HG03439 (cell line): ENCODE data around the gene SUSD1.
"Not testable (repeated sequence)": the region's sequence is repeated elsewhere in the genome, so short reads cannot be mapped to it uniquely, and the experiment has no call there.

Experiments
- ATAC-seq: cut with Tn5 transposase; IDR thresholded peaks from one replicate; pipeline ENCODE4 v1.9.1; 2021; ENCODE audit warnings: mild to moderate bottlenecking, moderate library complexity; ENCODE audit not compliant: unreplicated experiment

Gene SUSD1

DNA sequence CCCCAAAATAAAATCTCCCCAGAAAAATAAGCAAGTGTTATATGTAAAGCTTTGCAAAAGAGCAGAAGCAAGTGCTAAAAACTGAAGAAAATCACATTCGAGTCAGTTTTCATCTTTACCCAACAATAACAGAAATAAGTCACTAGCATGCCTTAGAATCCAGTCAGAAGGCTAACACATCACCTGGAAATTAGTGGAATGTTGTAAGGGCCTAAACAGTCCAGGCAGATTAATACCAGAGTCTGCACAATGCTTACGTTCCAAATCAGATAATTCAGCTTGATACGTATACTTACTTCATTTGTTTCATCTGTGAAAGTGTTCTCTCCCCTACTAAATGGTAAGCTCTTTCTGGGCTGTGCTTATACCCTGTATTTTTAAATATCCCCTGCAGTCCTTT is 42.7 kb downstream of the SUSD1 start:
- no peak for ATAC-seq

DNA sequence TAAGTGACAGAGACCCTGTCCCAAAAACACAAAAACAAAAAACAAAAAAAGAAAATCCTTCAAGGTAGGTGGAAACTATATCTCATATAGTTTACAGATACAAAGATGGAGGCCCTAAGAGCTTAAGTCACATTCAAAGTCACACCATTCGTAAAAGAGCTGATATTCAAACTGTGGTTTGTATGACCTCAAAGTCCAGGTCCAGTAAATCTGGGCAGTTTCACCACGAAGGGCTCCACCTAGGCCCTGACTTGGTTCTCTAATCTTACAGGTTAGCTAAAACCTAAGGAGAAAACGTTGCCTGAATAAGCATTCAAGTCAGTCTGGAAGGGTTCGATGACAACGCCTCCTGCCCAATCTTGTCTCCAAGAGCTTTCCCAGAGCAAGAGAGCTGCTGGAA is 44.1 kb downstream of the SUSD1 start:
- ATAC-seq: no peak

DNA sequence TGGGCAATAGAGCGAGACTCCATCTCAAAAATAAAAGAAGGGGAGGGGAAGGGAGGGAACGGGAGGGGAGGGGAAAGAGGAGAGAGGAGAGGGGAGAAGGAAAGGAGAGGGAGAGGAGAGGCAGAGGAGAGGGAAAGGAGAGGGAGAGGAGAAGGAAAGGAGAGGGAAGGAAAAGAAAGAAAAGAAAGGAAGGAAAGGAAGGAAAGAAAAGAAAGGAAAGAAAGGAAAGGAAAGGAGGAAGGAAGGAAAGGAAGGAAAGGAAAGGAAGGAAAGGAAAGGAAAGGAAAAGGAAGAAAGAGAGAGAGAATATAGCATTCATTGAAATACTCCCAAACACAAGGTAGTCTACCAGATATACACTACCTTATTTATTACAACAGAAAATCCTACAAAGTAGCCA is 44.8 kb downstream of the SUSD1 start:
- no peak for ATAC-seq

DNA sequence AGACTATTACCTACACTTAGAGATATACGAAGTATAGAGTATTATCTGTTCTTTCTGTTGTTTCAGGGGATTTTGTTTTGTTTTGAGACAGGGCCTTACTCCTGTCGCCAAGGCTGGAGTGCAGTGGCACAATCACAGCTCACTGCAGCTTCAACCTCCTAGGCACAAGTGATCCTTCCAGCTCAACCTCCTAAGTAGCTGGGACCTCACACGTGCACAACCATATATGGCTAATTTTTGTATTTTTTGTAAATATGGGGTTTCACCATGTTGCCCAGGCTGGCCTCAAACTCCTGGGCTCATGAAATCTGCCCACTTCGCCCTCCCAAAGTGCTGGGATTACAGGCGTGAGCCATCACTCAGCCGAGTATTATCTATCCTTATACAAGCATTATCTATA is 45.9 kb downstream of the SUSD1 start:
- ATAC-seq: no peak

DNA sequence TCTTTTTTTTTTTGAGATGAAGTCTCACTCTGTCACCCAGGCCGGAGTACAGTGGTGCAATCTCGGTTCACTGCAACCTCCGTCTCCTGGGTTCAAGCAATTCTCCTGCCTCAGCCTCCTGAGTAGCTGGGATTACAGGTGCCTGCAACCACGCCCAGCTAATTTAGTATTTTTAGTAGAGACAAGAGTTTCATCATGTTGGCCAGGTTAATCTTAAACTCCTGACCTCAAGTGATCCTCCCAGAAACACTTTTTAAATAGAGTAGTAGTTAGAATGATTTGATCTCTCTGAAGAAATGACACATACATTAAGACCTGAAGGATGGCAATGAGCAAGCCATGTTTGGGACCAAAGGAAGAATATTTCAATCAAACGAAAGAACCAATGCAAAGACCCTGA is 46.7 kb downstream of the SUSD1 start:
- not testable (repeated sequence) for ATAC-seq

DNA sequence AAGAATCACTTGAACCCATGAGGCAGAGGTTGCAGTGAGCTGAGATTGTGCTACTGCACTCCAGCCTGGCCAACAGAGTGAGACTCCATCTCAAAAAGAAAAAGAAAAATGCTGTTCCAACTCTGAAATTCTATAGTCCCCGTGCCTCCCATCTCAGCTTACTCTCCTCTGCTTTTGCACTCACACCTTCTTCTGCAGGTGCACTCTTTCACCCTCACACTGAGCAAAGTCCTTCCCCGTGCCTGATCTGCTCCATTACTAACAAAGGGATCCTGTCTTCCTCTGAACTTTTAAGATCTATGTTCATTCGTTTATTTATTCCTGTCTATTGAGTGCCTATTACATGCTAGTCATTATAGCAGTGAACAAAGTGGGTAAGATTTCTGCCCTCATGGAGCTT is 47.8 kb downstream of the SUSD1 start:
- ATAC-seq: no peak

DNA sequence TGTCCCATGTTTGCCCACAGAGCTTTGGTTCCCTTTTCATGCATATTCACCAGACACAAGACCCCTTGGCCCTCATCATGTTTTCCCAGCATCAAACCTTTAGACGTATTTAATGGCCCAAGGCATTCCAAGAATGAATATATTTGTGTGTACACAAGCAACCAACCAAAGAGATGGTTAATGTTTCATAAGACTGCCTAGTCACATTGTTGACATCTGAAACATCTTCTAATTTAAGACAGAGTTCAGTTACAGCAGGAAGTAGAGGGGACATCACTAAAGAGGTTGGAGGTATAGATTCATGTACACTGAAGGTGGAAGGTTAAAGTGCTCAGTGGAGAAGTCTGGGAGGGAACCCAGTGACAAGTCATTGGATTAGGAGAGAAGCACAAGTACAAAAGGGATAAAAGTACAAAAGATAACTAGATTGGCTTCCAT is 49.1 kb downstream of the SUSD1 start:
- ATAC-seq: no peak

DNA sequence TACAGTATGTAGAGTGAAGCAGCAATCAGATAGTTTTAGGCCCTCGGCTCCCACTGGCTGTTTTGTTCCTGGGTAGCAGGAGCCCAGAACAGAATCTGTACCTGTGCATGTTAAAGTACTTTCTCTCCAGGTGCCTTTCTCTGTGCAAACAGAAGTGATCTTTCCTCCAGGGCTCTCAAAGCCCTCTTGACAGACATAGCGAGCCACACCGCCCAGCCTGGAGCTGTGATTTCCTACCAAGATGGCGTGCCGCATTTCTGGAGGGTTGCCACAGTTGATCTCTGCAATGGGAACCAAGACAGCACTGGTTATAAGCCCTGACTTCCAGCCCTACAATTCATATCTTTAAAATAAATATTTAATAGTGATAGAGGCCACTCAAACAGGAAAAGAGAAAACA is 50.9 kb downstream of the SUSD1 start:
- ATAC-seq: no peak

DNA sequence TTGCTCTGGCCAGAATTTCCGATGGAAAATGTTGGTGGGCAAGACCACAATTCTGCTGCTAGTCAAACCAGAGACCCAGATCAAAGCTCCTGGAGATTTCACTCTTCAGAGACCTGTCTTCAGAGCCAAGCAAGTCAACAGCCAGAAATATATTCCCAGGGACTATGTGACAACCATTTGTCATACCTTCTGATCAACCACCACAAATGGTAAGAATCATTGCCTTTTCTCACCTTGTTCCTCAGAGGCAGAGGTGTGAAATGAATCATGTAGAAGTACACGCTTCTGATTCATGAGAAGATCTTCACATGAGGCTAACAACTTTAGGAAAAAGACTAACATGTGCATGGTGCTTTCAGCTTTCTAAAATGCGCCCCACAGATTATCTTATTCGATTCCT is 53.5 kb downstream of the SUSD1 start:
- ATAC-seq: no peak

DNA sequence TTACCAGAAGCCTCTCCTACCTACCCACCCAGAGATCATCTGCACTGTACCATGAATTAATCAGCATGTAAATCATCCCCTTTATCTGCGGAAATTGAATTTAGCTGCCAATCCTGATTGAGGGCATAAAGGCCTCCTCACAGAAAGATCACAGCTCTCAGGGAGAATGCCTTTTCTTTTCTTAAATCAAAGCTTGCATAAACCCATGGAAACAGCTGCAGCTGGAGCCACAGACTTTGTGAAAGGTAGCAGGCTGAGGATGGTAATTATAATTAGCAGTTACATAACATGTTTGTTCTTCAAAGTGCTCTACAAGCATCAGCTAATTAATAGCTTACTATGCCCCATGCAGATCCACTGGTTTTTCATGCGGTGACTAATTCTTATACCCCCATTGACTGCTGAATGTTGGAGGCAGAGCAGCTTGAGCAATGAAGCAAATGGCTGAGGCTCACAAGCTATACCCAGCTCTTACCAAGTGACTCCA is 54.6 kb downstream of the SUSD1 start:
- no peak for ATAC-seq

DNA sequence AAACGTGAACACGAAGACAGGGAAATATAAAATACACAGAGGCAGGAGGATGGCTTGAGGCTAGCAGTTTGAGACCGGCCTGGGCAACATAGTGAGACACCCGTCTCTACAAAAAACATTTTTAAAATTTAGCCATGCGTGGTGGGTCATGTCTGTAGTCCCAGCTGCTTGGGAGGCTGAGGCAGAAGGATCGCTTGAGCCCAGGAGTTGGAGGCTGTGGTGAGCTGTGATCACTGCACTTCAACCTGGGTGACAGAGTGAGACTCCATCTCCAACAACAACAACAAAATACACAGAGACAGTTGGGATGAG is 55.1 kb downstream of the SUSD1 start:
- ATAC-seq: no peak

DNA sequence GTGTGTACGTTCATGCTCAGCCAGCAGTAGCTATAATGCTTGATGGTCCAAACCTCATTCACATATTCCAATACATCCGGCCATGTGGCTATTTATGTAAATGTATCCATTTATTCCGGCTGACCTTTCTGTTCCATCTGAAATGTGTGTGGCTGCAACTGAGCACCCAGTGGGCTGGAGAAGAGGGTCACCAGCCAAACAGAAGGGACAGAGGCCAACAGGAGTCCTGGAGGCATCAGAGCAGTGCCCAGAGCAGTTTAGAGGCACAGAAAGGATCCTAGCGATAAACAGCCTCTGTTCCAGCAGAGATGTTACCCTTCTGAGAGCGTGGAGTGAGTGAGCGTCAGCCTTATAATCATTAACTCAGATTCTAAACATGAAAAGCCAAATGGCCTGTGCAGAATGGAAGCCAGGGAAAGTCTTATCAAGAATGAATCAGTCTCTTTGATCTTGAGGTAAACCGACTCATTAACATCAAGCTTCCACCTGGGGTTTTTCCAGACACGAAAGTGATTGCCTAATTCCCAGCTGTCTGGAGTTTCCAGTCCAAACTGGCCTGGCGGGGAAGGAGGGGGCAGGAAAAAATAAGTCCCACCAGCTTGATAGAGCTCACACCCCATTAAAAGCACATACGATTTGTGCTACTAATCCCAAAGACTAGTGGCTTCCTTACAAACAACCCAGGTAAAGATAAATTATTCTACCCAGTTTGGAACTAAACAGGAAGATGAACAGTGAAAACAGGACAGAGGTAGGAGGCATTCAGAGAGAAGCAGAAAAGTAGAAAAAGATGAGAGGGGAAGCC is 55.7 kb downstream of the SUSD1 start:
- ATAC-seq: no peak

DNA sequence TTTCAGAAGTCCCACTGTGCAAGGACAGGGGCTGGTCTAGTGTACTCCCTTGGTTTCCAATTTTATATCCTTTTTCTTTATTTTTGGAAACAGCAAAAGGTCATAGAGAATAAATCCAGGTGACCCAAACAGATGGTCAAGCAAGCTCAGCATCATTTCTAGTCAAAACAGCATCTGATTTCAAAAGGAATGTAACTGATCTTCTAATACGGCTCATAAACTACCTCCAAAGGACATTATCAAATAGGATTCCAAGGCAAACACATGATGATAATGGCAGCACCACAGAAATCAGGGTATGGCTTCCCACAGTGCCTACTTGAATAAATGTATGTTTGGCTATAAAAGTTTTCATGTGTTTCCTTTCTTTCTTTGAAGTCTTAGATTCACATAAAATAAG is 57.1 kb downstream of the SUSD1 start:
- ATAC-seq: no peak

DNA sequence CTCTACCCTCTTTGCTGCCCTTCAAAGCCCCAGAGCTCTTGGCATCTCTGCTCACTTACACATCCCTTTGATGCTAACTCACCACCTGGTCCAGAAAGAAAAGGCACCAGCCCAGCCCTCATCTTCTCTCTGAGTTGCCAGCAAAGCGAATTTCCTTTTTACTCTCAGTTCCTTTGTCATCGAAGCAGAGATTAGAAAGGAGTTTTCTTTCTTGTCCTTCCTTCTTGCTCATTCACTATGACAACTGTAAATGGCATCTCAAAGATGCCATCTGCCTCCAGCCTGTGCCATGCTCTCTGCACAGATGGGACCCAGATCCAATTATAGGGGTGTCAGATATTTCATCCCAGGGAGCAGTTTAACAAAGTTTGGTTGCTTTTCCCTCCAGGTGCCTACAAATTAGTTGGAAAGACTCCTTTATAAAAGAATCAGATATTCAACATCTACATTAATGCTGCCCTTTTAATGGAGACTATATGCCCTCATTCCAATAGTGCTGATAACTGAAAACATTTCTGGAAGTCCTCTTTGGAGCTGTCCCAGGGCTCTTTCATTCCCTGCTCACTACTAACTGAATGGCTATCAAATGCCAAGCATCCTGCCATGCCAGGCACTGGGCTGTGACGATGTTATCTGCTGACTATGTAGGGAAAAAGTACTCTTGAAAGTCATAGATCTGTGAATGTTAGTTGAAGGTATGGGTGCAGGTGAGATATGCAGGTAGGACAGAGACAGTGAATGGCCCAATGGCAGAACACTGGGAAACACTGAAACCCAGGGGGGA is 58.9 kb downstream of the SUSD1 start:
- no peak for ATAC-seq

DNA sequence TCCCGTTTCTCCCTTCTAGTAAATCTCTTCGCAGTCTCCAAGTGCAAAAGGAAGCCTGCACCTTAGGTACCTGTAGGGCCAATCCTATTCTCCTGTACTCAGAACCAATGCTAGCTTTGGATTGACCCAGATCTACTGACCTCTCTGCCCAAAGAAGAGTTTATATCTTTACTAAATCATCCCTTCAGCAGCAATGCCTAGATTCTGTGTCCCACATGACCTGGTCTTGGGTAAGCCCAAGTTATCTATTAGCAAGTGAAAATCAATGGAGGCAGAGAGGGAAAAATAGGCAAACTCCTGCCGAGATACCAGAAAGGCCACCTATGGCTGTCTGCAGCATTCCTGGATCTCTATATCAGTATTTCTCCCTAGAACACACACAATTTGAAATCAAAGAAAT is 60.0 kb downstream of the SUSD1 start:
- ATAC-seq: no peak

DNA sequence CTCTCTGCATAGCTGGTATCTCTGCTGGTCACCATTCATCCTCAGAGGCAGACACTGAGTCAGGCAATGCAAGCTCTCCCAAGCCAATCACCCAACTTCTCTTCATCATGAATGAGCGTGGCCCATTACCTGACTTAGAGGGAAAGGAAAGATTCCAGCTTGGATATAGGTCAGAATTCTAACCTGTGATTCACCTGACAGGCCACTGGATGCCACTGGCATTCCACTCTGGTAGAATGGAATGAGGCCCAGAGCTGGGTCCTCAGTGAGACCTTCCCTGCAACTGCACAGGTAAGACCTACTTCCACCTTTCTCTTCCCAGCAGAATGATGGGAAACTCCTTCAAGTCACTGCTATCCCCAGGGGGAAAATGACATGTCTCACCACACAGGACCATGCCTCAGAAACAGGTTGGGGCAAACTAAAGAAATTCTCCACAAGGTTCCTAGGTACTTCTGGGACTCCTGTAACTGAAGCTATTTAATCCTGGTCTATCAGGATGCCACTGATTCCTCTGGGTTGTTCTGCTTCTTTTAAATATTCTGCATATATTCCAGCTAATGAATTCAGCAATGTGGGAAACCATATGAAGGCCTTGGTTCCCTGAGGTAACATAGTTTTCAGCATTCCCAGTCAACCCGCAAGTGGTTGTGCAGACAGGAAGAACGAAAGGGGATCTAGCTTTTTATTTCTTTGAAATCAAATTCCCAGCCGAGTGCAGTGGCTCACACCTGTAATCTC is 62.0 kb downstream of the SUSD1 start:
- ATAC-seq: no peak

DNA sequence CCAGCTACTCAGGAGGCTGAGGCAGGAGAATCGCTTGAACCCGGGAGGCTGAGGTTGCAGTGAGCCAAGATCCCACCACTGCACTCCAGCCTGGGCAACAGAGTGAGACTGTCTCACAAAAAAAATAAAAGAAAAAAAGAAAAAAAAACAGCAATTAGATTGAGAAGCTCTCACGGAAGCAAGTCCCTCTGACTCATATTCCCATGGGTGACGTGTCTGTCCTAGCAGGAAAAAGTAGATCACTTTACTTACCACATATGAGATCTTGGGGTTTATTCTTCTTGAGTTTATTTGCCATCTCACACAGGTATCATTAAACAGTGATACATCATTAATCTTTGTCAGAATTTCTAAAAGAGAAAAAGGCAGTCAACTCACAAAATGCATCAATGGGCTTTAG is 62.6 kb downstream of the SUSD1 start:
- no peak for ATAC-seq

DNA sequence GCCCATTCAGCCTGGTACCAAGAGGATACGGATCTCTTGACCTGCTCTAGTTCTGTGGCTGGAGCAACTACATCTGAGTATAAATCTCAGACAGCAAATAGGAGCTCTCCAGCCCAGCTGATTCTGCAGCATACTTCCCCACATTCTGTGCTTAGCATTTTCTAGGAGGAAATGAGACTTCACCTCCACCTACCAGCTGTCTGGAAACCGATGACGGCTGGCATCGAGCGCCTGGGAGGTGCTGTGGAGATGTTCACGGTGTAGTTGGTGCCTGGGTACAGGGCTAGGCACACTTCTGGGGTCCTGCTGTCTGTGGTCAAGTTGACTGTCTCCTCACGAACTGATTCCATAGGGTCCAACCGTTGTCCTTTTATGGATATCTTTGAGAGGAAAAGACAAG is 63.6 kb downstream of the SUSD1 start:
- ATAC-seq: no peak

DNA sequence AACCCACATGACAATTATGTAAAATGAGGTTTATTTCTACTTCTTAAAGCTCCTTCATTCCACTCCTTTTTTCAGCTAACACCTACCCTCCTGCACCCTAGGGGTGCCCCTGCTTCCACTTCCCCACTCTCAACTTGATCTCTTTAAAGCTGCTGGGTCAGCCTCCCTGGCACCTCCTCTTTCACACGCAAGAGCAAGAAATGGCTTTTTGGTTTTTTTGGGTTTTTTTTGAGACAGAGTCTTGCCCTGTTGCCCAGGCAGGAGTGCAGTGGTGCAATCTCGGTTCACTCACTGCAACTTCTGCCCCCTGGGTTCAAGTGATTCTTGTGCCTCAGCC is 64.4 kb downstream of the SUSD1 start:
- no peak for ATAC-seq

DNA sequence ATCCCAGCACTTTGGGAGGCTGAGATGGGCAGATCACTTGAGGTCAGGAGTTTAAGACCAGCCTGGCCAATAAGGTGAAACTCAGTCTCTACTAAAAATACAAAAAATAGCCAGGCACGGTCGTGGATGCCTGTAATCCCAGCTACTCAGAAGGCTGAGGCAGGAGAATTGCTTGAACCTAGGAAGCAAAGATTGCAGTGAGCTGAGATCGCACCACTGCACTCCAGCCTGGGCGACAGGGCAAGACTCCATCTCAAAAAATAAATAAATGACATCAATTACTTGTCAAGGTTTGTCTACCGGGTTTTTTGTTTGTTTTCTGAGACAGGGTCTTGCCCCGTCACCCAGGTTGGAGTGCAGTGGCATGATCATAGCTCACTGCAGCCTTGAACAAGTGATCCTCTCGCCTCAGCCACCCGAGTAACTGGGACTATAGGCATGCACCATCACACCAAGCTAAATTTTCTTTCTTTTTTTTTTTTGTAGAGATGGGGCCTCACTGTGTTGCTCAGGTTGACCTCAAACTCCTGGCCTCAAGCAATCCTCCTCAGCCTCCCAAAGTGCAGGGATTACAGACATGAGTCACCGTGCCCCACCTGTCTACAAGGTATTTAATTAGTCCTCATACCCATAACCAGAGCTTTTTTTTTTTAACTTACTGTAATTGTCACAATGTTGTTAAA is 64.9 kb downstream of the SUSD1 start:
- no peak for ATAC-seq

DNA sequence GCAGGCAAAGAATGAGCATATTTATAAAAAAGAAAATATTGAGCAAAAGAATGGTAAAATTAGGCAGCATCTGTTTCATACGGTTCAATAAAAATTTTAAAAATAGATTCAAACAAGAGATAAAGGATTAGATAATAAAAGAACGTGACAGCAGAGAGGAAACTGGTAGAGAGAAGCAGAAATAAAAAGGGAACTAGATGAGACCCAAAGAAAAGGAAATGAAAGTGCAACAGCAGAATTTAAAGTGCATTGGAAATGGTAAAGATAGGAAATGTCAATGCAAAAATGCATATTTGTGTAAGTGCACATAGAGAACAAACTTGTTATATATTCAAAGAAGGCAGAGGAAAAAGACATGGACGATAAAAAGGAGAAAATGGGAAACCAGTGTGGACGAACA is 70.2 kb downstream of the SUSD1 start:
- ATAC-seq: no peak
